Naive thymus-derived CD8-positive, alpha-beta T cell (primary cell): ENCODE measurements around the gene WDR12. TPM values are rescaled to one million over a fixed set of nuclear protein-coding genes. Genes with fewer than 3 reads are reported as not detected.
"Not testable (repeated sequence)": the region's sequence is repeated elsewhere in the genome, so short reads cannot be mapped to it uniquely, and the experiment has no call there.

Source experiments
- ATAC-seq, 2 donors: fragments of 150-1000 bp; cut with Tn5 transposase in 1 of 2; sonication (Bioruptor Pico), chemical (Tn5 transposase) in 1 of 2; 1 replicate in 1 of 2; 2 replicates in 1 of 2; pipeline ENCODE4 v1.10.0; 2021; ENCODE audit warnings: mild to moderate bottlenecking in 2 of 2, moderate library complexity in 2 of 2
- POLR2A ChIA-PET: fragments of 350-600 bp; sonication (Branson Sonifier 250); formaldehyde crosslinking; loops from one replicate; lab custom pipeline; 2021; ENCODE audit warnings: antibody characterized with exemption; lab: Charles Lee
- DNase-seq, 10 donors: peaks; one replicate each; pipeline versions ENCODE4 v3.0.0 to v3.0.0-alpha.2; 2020 to 2022
- H3K27ac Mint-ChIP-seq, 10 donors: one replicate each; pipeline ENCODE4 v1.8.0; 2020 to 2022; ENCODE audit warnings: mild to moderate bottlenecking in 10 of 10, mixed read lengths in 10 of 10, moderate library complexity in 4 of 10, inconsistent platforms in 1 of 10
- H3K27me3 Mint-ChIP-seq, 5 donors: one replicate each; pipeline ENCODE4 v1.8.0; 2021 to 2022; ENCODE audit warnings: mixed read lengths in 5 of 5
- H3K36me3 Mint-ChIP-seq, 3 donors: one replicate each; pipeline ENCODE4 v1.8.0; 2020 to 2022; ENCODE audit warnings: mixed read lengths in 3 of 3, mild to moderate bottlenecking in 2 of 3, inconsistent platforms in 1 of 3
- H3K4me1 Mint-ChIP-seq, 4 donors: one replicate each; pipeline ENCODE4 v1.8.0; 2021 to 2022; ENCODE audit warnings: mixed read lengths in 4 of 4
- H3K4me3 Mint-ChIP-seq, 10 donors: one replicate each; pipeline ENCODE4 v1.8.0; 2020 to 2022; ENCODE audit warnings: mild to moderate bottlenecking in 10 of 10, mixed read lengths in 10 of 10, moderate library complexity in 6 of 10, inconsistent platforms in 1 of 10
- H3K9me3 Mint-ChIP-seq, 9 donors: one replicate each; pipeline ENCODE4 v1.8.0; 2020 to 2022; ENCODE audit warnings: mixed read lengths in 9 of 9, mild to moderate bottlenecking in 3 of 9, inconsistent platforms in 1 of 9, moderate library complexity in 1 of 9
- polyA plus RNA-seq, 3 donors: library from polyadenylated mRNA; unstranded; fragments of 300-500 nt; fragmentation: Illumina TruSeq; gene quantifications; one replicate each; pipeline ENCODE4 v1.2.3, GENCODE V29; 2021
- total RNA-seq, 8 experiments: library from RNA in 2 of 8; stranded (reverse) in 2 of 8; gene quantifications; one replicate each; pipeline ENCODE4 v1.2.3 and lab custom pipeline; 2021 to 2026

WDR12 gene
- 10 to 100 TPM; 22.7 to 24.6 TPM for total RNA-seq
- polyA plus RNA-seq, result 10 to 100 TPM; 13.5 to 19.6 (median 16.9) TPM
- total RNA-seq (lab: John Stamatoyannopoulos, UW), result 22.5 to 198 (median 27.2) reads per million in 6 experiments

GRCh38 chr2:202911512-202912341 is at the start of gene WDR12, which contains the start of gene CARF:
TSS of gene WDR12 (minus strand) at chr2:202911673. CDS start at chr2:202911476, 197 bp downstream.
TSS of gene CARF (plus strand) at chr2:202912275. CDS start at chr2:202941903, 29,628 bp downstream.
- POLR2A ChIA-PET, result interaction anchor here (0.6 to 2.1 kb wide), 6 partner anchors 8 to 327 kb away, joined by 3 to 15 read pairs (median 4); partner anchors contain the start of genes CYP20A1, FAM117B and NBEAL1
- H3K4me3 Mint-ChIP-seq, result peak within 1 kb of the TSS; percentile 90 to 100 (median 98)
- peaks cover 15 to 40% (median 31%) of the 10 kb centered on the region in 4 donors for H3K4me1 Mint-ChIP-seq
- H3K27ac Mint-ChIP-seq, result peak within 1 kb of the TSS; percentile 94 to 99 (median 98)
- H3K36me3 Mint-ChIP-seq, result peaks cover 0 to 13% (median 2%) of the 10 kb centered on the region in 3 donors
- ATAC-seq (peak; percentile 83), DNase-seq (peak; percentile 82 to 95 (median 89))
- no peaks in the 10 kb centered on the region for H3K27me3 Mint-ChIP-seq
- H3K9me3 Mint-ChIP-seq, result no peaks in the 10 kb centered on the region

DNA sequence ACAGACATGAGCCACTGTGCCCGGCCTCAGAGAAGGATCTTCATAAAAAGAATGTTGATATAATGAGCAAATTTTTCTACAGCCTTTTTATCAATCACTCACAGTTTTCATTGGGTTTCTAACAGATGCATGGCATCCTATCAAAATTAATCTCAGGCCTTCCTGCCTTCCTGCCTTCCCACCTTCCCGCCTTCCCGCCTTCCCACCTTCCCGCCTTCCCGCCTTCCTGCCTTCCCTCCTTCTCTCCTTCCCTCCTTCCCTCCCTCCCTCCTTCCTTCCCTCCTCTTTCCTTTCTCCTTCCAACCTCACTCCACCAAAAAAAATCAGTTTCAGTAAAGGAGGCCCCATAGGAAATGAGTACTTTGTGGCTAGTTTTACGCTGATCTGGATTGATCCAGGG is 49.1 kb upstream of the WDR12 start:
- Mint-ChIP-seq H3K27ac (peak overlapping the region in 1 of 10 donors; percentile 29), H3K4me3 (no peak overlapping the region), H3K4me1 (no peaks in the 10 kb centered on the region), H3K9me3 (no peaks in the 10 kb centered on the region), H3K27me3 (no peaks in the 10 kb centered on the region), H3K36me3 (peaks cover 0 to 76% (median 18%) of the 10 kb centered on the region in 3 donors)
- ATAC-seq (no peak), DNase-seq (no peak)
- POLR2A ChIA-PET, result no interaction called here

DNA sequence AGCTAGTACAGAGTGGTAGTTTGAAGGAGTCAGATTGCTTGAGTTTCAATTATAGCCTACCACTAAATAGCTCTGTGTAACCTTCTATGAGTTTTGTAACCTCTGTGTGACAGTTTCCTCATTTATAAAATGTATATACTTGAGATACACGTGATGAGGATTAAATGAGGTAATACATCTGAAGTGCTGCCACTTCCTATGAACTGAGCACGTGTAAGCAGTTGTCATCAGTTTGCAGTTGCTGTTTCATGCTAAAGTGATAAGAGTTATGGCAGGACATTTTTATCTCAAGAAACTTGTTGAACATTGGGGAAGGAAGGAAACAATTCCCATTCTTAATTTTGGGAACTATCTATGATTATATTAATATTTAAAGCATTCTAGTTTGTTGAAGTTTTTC is 39.1 kb upstream of the WDR12 start:
- H3K27me3 Mint-ChIP-seq, result no peaks in the 10 kb centered on the region

DNA sequence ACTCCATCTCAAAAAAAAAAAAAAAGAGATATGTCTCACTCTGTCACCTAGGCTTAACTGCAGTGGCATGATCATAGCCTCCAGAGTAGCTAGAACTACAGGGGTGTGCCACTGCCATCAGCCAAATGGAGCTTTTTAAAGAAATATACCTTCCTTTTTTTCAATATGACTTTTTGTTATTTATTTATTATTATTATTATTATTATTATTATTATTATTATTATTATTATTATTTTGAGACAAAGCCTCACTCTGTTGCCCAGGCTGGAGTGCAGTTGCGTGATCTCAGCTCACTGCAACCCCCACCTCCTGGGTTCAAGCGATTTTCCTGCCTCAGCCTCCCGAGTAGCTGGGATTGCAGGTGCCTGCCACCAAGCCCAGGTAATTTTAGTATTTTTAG is 37.9 kb upstream of the WDR12 start:
- H3K36me3 Mint-ChIP-seq, result peaks cover 23 to 46% (median 40%) of the 10 kb centered on the region in 3 donors
- POLR2A ChIA-PET, H3K27ac Mint-ChIP-seq, H3K4me1 Mint-ChIP-seq, H3K27me3 Mint-ChIP-seq, ATAC-seq, DNase-seq, H3K4me3 Mint-ChIP-seq: not testable (repeated sequence)
- peaks cover 0 to 26% (median 8%) of the 10 kb centered on the region in 9 donors for H3K9me3 Mint-ChIP-seq

More for the DNA sequence above, 39.1 kb upstream of the WDR12 start:
- Mint-ChIP-seq H3K4me3 (no peak overlapping the region), H3K27ac (no peak overlapping the region), H3K36me3 (peaks cover 13 to 43% (median 35%) of the 10 kb centered on the region in 3 donors), H3K4me1 (peaks cover 0 to 3% (median 2%) of the 10 kb centered on the region in 4 donors), H3K9me3 (peaks cover 0 to 19% (median 7%) of the 10 kb centered on the region in 9 donors)
- POLR2A ChIA-PET, result interaction anchor here (0.6 kb wide), 2 partner anchors 318 to 467 kb away, joined by 3 to 4 read pairs; no protein-coding TSS in a partner anchor
- ATAC-seq (no peak), DNase-seq (no peak)

GRCh38 chr2:202945497-202945896 is 34.0 kb upstream of the WDR12 start:
- POLR2A ChIA-PET, result interaction anchor here (0.6 kb wide), 2 partner anchors 16 to 572 kb away, joined by 5 to 8 read pairs; no protein-coding TSS in a partner anchor

DNA sequence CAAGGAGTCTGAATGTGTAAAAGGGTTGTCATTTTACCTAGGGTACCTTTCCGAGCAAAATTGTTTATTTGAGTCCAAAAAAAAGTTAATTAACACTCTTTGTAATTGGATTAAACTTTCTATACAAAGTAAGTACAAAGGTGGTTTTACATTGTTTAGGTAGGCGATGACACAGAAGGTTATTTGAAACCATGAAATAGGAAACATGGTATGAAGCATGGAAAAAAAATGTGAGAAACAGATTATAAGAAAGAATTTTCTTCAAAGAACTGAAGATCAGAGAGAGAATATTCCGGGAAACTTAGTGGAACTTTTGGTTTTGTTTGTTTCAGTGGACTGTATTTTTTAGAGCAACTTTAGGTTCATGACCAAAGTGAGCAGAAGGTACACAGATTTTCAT is 33.3 kb upstream of the WDR12 start:
- Mint-ChIP-seq H3K36me3 (peaks cover 23 to 56% (median 55%) of the 10 kb centered on the region in 3 donors), H3K9me3 (peaks cover 0 to 26% (median 8%) of the 10 kb centered on the region in 9 donors)

More at GRCh38 chr2:202945497-202945896, 34.0 kb upstream of the WDR12 start:
- Mint-ChIP-seq H3K27ac (no peak overlapping the region), H3K36me3 (peaks cover 23 to 53% (median 51%) of the 10 kb centered on the region in 3 donors), H3K4me1 (peaks cover 0 to 4% (median 2%) of the 10 kb centered on the region in 4 donors), H3K4me3 (no peak overlapping the region), H3K9me3 (peaks cover 0 to 26% (median 8%) of the 10 kb centered on the region in 9 donors), H3K27me3 (no peaks in the 10 kb centered on the region)
- ATAC-seq, result no peak
- DNase-seq, result no peak

GRCh38 chr2:202944408-202944807 is 32.9 kb upstream of the WDR12 start:
- no peak for ATAC-seq
- H3K4me1 Mint-ChIP-seq, result peaks cover 0 to 6% (median 2%) of the 10 kb centered on the region in 4 donors
- H3K36me3 Mint-ChIP-seq, result peaks cover 23 to 59% (median 56%) of the 10 kb centered on the region in 3 donors
- no peak overlapping the region for H3K27ac Mint-ChIP-seq
- H3K9me3 Mint-ChIP-seq, result peaks cover 0 to 26% (median 8%) of the 10 kb centered on the region in 9 donors
- no peaks in the 10 kb centered on the region for H3K27me3 Mint-ChIP-seq
- POLR2A ChIA-PET, result no interaction called here
- no peak overlapping the region for H3K4me3 Mint-ChIP-seq
- DNase-seq, result no peak

More for the DNA sequence above, 33.3 kb upstream of the WDR12 start:
- ATAC-seq (no peak), DNase-seq (no peak)
- POLR2A ChIA-PET, result no interaction called here
- no peak overlapping the region for H3K27ac Mint-ChIP-seq
- no peak overlapping the region for H3K4me3 Mint-ChIP-seq
- H3K4me1 Mint-ChIP-seq, result peaks cover 0 to 6% (median 2%) of the 10 kb centered on the region in 4 donors
- H3K27me3 Mint-ChIP-seq, result no peaks in the 10 kb centered on the region

DNA sequence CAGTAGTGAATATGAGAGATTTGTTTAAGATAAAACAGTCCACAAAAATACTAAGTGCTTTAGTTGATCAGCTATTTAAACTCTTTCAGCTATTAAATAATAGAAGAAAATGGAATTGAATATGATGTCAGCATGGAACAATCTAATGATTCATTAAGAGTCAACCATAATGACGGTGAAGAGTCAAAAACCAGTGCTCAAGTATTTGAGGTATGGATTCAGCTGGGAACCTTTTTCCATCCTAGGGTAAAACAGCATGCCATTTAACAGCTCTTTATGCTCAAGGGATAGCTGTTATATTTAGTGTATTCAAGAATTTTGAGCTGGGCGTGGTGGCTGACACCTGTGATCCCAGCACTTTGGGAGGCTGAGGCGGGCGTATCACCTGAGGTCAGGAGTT is 30.3 kb upstream of the WDR12 start:
- Mint-ChIP-seq H3K27me3 (no peaks in the 10 kb centered on the region), H3K4me1 (peaks cover 0 to 6% (median under 1%) of the 10 kb centered on the region in 4 donors), H3K36me3 (peaks cover 17 to 66% (median 51%) of the 10 kb centered on the region in 3 donors), H3K27ac (no peak overlapping the region), H3K9me3 (peaks cover 0 to 19% (median 4%) of the 10 kb centered on the region in 9 donors), H3K4me3 (no peak overlapping the region)
- POLR2A ChIA-PET, result no interaction called here
- DNase-seq, result no peak
- no peak for ATAC-seq

GRCh38 chr2:202938960-202939359 is 27.5 kb upstream of the WDR12 start:
- Mint-ChIP-seq H3K4me1 (peaks cover 0 to 6% (median under 1%) of the 10 kb centered on the region in 4 donors), H3K9me3 (no peaks in the 10 kb centered on the region), H3K36me3 (peaks cover 0 to 62% (median 27%) of the 10 kb centered on the region in 3 donors), H3K27ac (no peak overlapping the region), H3K4me3 (no peak overlapping the region), H3K27me3 (no peaks in the 10 kb centered on the region)
- POLR2A ChIA-PET, result no interaction called here
- DNase-seq (no peak), ATAC-seq (no peak)

- Mint-ChIP-seq H3K36me3 (peaks cover 6 to 60% (median 33%) of the 10 kb centered on the region in 3 donors), H3K27ac (peak overlapping the region in 1 of 10 donors; percentile 43), H3K4me1 (peaks cover 0 to 7% (median 1%) of the 10 kb centered on the region in 4 donors), H3K27me3 (no peaks in the 10 kb centered on the region), H3K9me3 (no peaks in the 10 kb centered on the region), H3K4me3 (no peak overlapping the region)
- DNase-seq, result no peak
- POLR2A ChIA-PET, result no interaction called here
- ATAC-seq, result no peak
Measured at GRCh38 chr2:202934456-202934855, 23.0 kb upstream of the WDR12 start.

DNA sequence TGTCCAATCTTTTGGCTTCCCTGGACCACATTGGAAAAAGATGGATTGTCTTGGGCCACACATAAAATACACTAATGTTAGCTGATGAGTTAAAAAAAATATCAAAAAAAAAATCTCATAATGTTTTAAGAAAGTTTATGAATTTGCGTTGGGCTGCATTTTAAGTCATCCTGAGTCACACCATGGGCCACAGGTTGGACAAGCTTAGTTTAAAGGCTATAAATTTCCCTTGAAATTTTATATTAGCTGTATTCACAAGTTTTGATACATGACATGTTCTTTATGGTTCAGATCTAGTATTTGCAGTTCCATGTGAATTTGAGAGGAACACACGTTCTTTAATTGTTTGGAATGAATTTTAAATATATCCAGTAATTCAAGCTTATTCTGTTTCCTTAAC is 22.5 kb upstream of the WDR12 start:
- POLR2A ChIA-PET, result no interaction called here
- Mint-ChIP-seq H3K4me3 (no peak overlapping the region), H3K27me3 (no peaks in the 10 kb centered on the region), H3K36me3 (peaks cover 6 to 61% (median 32%) of the 10 kb centered on the region in 3 donors), H3K4me1 (peaks cover 0 to 7% (median 2%) of the 10 kb centered on the region in 4 donors), H3K9me3 (no peaks in the 10 kb centered on the region), H3K27ac (peak overlapping the region in 1 of 10 donors; percentile 43)
- DNase-seq (no peak), ATAC-seq (no peak)

- Mint-ChIP-seq H3K4me1 (peaks cover 0 to 7% (median 1%) of the 10 kb centered on the region in 4 donors), H3K9me3 (no peaks in the 10 kb centered on the region), H3K36me3 (peaks cover 9 to 62% (median 31%) of the 10 kb centered on the region in 3 donors), H3K27ac (peak overlapping the region in 1 of 10 donors; percentile 13), H3K27me3 (no peaks in the 10 kb centered on the region), H3K4me3 (no peak overlapping the region)
- POLR2A ChIA-PET, result no interaction called here
- DNase-seq, result no peak
- ATAC-seq, result no peak
Measured at GRCh38 chr2:202933139-202933510, 21.7 kb upstream of the WDR12 start.
